ENCODE measurements around the gene SEMA4A.
A peak's percentile ranks its signal among the peaks of the same experiment; 100 is the strongest.
"Not testable (repeated sequence)": the region's sequence is repeated elsewhere in the genome, so short reads cannot be mapped to it uniquely, and the experiment has no call there.

The SEMA4A gene

GRCh38 chr1:156198831-156199349, 45.5 kb downstream of the SEMA4A start:
- no peak for DNase-seq

GRCh38 chr1:156200044-156200443, 46.7 kb downstream of the SEMA4A start:
- no peak for DNase-seq

GRCh38 chr1:156203331-156203730, 49.9 kb downstream of the SEMA4A start:
- peak; percentile 72 for DNase-seq

GRCh38 chr1:156204686-156205085, 51.3 kb downstream of the SEMA4A start:
- no peak for DNase-seq

GRCh38 chr1:156211243-156211642, 57.9 kb downstream of the SEMA4A start:
- DNase-seq, result no peak

- no peak for DNase-seq
These were observed 58.7 kb downstream of the SEMA4A start for GRCh38 chr1:156212130-156212529.

- peak; percentile 97 for DNase-seq
These were observed 59.7 kb downstream of the SEMA4A start, which contains the start of gene PMF1 for GRCh38 chr1:156212833-156213643. Gene PMF1 (plus strand): TSS chr1:156213007. CDS start chr1:156213016, 9 bp downstream.

GRCh38 chr1:156213644-156213966, 60.2 kb downstream of the SEMA4A start:
- no peak for DNase-seq

GRCh38 chr1:156214024-156214748, 60.8 kb downstream of the SEMA4A start:
- peak; percentile 59 for DNase-seq

- DNase-seq, result not testable (repeated sequence)
These were observed 63.1 kb downstream of the SEMA4A start for GRCh38 chr1:156216361-156217086.

- no peak for DNase-seq
These were observed 64.5 kb downstream of the SEMA4A start for GRCh38 chr1:156217871-156218270.

- DNase-seq, result no peak
These were observed 66.8 kb downstream of the SEMA4A start for GRCh38 chr1:156220226-156220625.

GRCh38 chr1:156221986-156222692, 68.8 kb downstream of the SEMA4A start:
- DNase-seq, result no peak

- DNase-seq, result no peak
These were observed 72.3 kb downstream of the SEMA4A start for GRCh38 chr1:156225677-156226014.

- DNase-seq, result no peak
These were observed 72.7 kb downstream of the SEMA4A start for GRCh38 chr1:156226116-156226538.

- no peak for DNase-seq
These were observed 73.4 kb downstream of the SEMA4A start for GRCh38 chr1:156226782-156227181.

Data from EL (cell line).